CD4-positive, alpha-beta T cell (primary cell): ENCODE results near the gene CTRB1. TPM values are rescaled to one million over a fixed set of nuclear protein-coding genes. Genes with fewer than 3 reads are reported as not detected.

Experiments
- ATAC-seq: fragments of 200-7000 bp; cut with Tn5 transposase; one replicate; pipeline ENCODE4 v1.10.0; 2022; ENCODE audit warnings: mild to moderate bottlenecking; ENCODE audit not compliant: poor library complexity
- CTCF ChIA-PET: fragments of 350-600 bp; sonication (Branson Sonifier 250); formaldehyde crosslinking; loops from one replicate; lab custom pipeline; 2021; ENCODE audit warnings: antibody characterized with exemption, inconsistent platforms; lab: Charles Lee
- POLR2A ChIA-PET: fragments of 350-600 bp; sonication (Branson Sonifier 250); formaldehyde crosslinking; loops from one replicate; lab custom pipeline; 2021; ENCODE audit warnings: antibody characterized with exemption, inconsistent platforms; lab: Charles Lee
- DNase-seq, 14 experiments: peaks; one replicate each; pipeline ENCODE4 v3.0.0-alpha.2; 2013 to 2020; ENCODE audit warnings: mixed read lengths in 2 of 14
- H3K27ac ChIP-seq, 2 donors: one replicate each; pipeline versions ENCODE4 v1.5.1 to v1.7.0; 2013; ENCODE audit warnings: low read length in 2 of 2, low read depth in 1 of 2, mild to moderate bottlenecking in 1 of 2
- H3K27me3 ChIP-seq, 2 experiments: 1 replicate in 1 of 2; 2 replicates in 1 of 2; pipeline versions ENCODE4 v1.6.1 to v1.7.0; 2013; ENCODE audit warnings: low read length in 2 of 2, control low read depth in 1 of 2, mild to moderate bottlenecking in 1 of 2, moderate library complexity in 1 of 2; ENCODE audit not compliant: insufficient read depth in 2 of 2, control insufficient read depth in 1 of 2
- H3K36me3 ChIP-seq: one replicate; pipeline ENCODE4 v1.6.1; 2013; ENCODE audit warnings: low read length, control low read depth; ENCODE audit not compliant: insufficient read depth
- H3K4me1 ChIP-seq: one replicate; pipeline ENCODE4 v1.6.1; 2013; ENCODE audit warnings: low read length, control low read depth; ENCODE audit not compliant: insufficient read depth
- H3K4me3 ChIP-seq: one replicate; pipeline ENCODE4 v1.5.1; 2013; ENCODE audit warnings: mild to moderate bottlenecking, low read length, moderate library complexity
- H3K9me3 ChIP-seq, 2 experiments: 1 replicate in 1 of 2; 2 replicates in 1 of 2; pipeline versions ENCODE4 v1.6.1 to v1.7.0; 2013; ENCODE audit warnings: low read length in 2 of 2, mild to moderate bottlenecking in 2 of 2, control low read depth in 1 of 2, moderate library complexity in 1 of 2; ENCODE audit not compliant: control insufficient read depth in 1 of 2, insufficient read depth in 1 of 2
- H3K27ac Mint-ChIP-seq: one replicate; pipeline ENCODE4 v1.8.0; 2020; ENCODE audit warnings: mixed read lengths
- H3K27me3 Mint-ChIP-seq: one replicate; pipeline ENCODE4 v1.8.0; 2021; ENCODE audit warnings: mixed read lengths
- H3K36me3 Mint-ChIP-seq: one replicate; pipeline ENCODE4 v1.8.0; 2021; ENCODE audit warnings: low read depth, mixed read lengths
- H3K4me1 Mint-ChIP-seq: one replicate; pipeline ENCODE4 v1.8.0; 2021; ENCODE audit warnings: low read depth, mixed read lengths
- H3K4me3 Mint-ChIP-seq: one replicate; pipeline ENCODE4 v1.8.0; 2020; ENCODE audit warnings: mild to moderate bottlenecking, mixed read lengths
- H3K9me3 Mint-ChIP-seq: one replicate; pipeline ENCODE4 v1.8.0; 2020; ENCODE audit warnings: mixed read lengths
- intact Hi-C, 2 experiments: fragments of 100-400 bp; cut with DNase I in 1 of 2; cut with micrococcal nuclease in 1 of 2; formaldehyde crosslinking; loops; one replicate each; pipeline versions ENCODE4 v1.15.1 to v1.9.0; 2023 to 2025; cut with DNase I, micrococcal nuclease
- total RNA-seq, 174 experiments: library from RNA in 2 of 174; stranded (reverse) in 2 of 174; gene quantifications; one replicate each; pipeline ENCODE4 v1.2.3 and lab custom pipeline; 2021 to 2026
- TF ChIP-seq, protein P1 (sequence below): fragments of 200-600 bp; IDR thresholded peaks from one replicate; pipeline ENCODE4 v1.8.0; 2022; ENCODE audit warnings: antibody characterized with exemption, mild to moderate bottlenecking

The CTRB1 gene
- total RNA-seq, 2 experiments from 2014 or later, result not detected

- POLR2A ChIA-PET, result no interaction called here
- peaks cover 11% of the 10 kb centered on the region for H3K4me1 Mint-ChIP-seq
Measured at GRCh38 chr16:75216127-75216526, 2.7 kb upstream of the CTRB1 start.

DNA sequence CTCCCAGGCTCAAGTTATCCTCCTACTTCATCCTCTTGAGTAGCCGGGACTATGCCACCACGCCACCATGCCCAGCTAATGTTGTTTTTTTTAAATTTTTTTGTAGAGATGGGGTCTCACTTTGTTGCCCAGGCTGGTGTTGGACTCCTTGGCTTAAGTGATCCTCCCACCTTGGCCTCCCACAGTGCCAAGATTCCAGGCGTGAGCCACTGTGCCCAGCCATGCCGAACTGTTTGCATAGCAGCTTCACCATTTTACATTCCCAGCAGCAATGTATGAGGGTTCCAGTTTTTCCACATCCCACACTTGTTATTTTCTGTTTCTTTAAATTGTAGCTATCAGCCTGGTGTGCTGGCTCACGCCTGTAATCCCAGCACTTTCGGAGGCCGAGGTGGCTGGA is 2.2 kb upstream of the CTRB1 start:
- POLR2A ChIA-PET, result no interaction called here
- no peaks in the 10 kb centered on the region for H3K36me3 Mint-ChIP-seq
- no peak for DNase-seq

More at GRCh38 chr16:75216127-75216526, 2.7 kb upstream of the CTRB1 start:
- H3K9me3 Mint-ChIP-seq, result no peaks in the 10 kb centered on the region
- intact Hi-C loops, result no loop called here
- DNase-seq (no peak), ATAC-seq (no peak)
- Histone ChIP-seq H3K27me3 (no peaks in the 10 kb centered on the region), H3K4me3 (no peak overlapping the region), H3K4me1 (peaks cover 8% of the 10 kb centered on the region), H3K36me3 (no peaks in the 10 kb centered on the region), H3K27ac (no peak overlapping the region), H3K9me3 (no peaks in the 10 kb centered on the region)
- H3K27me3 Mint-ChIP-seq, result no peaks in the 10 kb centered on the region
- no peaks in the 10 kb centered on the region for H3K36me3 Mint-ChIP-seq
- no peak overlapping the region for H3K4me3 Mint-ChIP-seq
- TF ChIP-seq, protein P1, sequence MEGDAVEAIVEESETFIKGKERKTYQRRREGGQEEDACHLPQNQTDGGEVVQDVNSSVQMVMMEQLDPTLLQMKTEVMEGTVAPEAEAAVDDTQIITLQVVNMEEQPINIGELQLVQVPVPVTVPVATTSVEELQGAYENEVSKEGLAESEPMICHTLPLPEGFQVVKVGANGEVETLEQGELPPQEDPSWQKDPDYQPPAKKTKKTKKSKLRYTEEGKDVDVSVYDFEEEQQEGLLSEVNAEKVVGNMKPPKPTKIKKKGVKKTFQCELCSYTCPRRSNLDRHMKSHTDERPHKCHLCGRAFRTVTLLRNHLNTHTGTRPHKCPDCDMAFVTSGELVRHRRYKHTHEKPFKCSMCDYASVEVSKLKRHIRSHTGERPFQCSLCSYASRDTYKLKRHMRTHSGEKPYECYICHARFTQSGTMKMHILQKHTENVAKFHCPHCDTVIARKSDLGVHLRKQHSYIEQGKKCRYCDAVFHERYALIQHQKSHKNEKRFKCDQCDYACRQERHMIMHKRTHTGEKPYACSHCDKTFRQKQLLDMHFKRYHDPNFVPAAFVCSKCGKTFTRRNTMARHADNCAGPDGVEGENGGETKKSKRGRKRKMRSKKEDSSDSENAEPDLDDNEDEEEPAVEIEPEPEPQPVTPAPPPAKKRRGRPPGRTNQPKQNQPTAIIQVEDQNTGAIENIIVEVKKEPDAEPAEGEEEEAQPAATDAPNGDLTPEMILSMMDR, result no peak
- CTCF ChIA-PET, result interaction anchor here (1.0 kb wide), 1 partner anchor 17 kb away, joined by 3 read pairs; no protein-coding TSS in a partner anchor
- H3K27ac Mint-ChIP-seq, result no peak overlapping the region

DNA sequence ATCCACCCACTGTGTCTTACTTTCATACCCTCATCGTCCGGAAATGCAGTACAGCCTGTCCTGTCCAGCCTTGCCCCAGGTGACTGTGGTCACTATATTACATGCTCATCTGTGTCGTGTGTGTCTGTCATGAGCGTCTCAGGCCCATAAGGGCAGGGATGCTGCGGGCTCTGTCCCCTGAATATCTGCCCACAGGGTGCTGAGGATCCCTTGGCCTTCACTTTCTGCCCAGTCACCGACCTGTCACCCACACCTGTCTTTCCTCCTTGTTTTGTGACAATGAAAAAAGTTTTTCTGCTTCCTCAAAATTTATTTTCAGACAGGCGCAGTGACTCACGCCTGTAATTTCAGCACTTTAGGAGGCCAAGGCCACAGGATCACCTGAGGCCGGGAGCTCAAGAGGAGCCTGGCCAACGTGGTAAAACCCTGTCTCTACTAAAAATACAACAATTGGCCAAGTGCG is 1.4 kb upstream of the CTRB1 start:
- Mint-ChIP-seq H3K27ac (no peak overlapping the region), H3K4me3 (no peak overlapping the region), H3K9me3 (no peaks in the 10 kb centered on the region), H3K36me3 (no peaks in the 10 kb centered on the region), H3K27me3 (no peaks in the 10 kb centered on the region), H3K4me1 (peaks cover 11% of the 10 kb centered on the region)
- Histone ChIP-seq H3K4me1 (peaks cover 8% of the 10 kb centered on the region), H3K36me3 (no peaks in the 10 kb centered on the region), H3K27me3 (no peaks in the 10 kb centered on the region), H3K4me3 (no peak overlapping the region), H3K27ac (no peak overlapping the region), H3K9me3 (no peaks in the 10 kb centered on the region)
- DNase-seq (no peak), ATAC-seq (no peak)
- intact Hi-C loops, result no loop called here
- ChIA-PET POLR2A (no interaction called here), CTCF (interaction anchor here (1.1 kb wide), 1 partner anchor 16 kb away, joined by 3 read pairs; no protein-coding TSS in a partner anchor)
- TF ChIP-seq, protein P1, result no peak

More for the DNA sequence above, 2.2 kb upstream of the CTRB1 start:
- Histone ChIP-seq H3K27me3 (no peaks in the 10 kb centered on the region), H3K36me3 (no peaks in the 10 kb centered on the region), H3K4me3 (no peak overlapping the region), H3K4me1 (peaks cover 8% of the 10 kb centered on the region), H3K9me3 (no peaks in the 10 kb centered on the region), H3K27ac (no peak overlapping the region)
- Mint-ChIP-seq H3K27me3 (no peaks in the 10 kb centered on the region), H3K4me3 (no peak overlapping the region), H3K27ac (no peak overlapping the region), H3K4me1 (peaks cover 11% of the 10 kb centered on the region), H3K9me3 (no peaks in the 10 kb centered on the region)
- intact Hi-C loops, result no loop called here
- TF ChIP-seq, protein P1, result no peak
- ATAC-seq, result no peak
- CTCF ChIA-PET, result no interaction called here
